Activated CD8-positive, alpha-beta memory T cell treated with anti-CD3 and anti-CD28 coated beads for 4 hours (primary cell): ENCODE measurements around the gene GNAO1.

Source experiments
- DNase-seq, 2 donors: peaks; one replicate each; pipeline ENCODE4 v3.0.0-alpha.2; 2020; ENCODE audit warnings: low read depth in 2 of 2

The GNAO1 gene

DNA sequence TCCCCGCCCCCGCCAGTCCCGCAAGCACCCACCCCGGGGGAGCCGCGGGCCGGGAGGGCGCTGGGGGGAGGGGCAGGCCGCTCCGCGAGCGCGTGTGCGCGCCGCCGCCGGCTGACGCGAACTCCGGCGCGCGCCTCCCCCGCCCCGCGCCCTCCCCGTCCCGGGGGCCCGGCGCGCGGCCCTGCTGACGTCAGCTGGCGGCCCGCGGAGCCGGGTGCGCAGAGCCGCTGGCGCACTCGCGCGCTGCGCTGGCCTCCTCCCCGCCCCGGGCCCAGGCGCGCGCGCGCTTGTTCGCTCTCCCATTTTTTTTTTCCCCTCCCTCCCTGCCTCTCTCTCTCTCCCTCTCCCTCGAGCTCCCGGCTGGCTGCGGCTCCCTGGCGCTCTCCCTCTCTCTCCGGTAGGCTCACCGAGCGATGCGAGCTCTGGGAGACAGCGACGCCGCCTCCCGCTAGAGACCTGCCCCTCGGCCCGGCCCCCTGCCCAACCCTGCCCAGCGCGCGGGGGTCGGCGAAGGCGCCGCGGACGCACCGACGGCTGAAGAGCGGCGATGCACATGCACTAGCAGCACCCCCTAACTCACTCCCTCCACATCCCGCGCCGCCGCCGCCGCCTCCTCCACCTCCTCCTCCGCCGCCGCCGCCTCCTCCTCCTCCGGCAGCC is at the start of gene GNAO1:
Gene GNAO1, plus strand, starts transcription at position 334 of the 660 bp plus-strand sequence. CDS start 747 bp downstream, outside the sequence.
- DNase-seq = peak in 1 of 2 donors; percentile 37

- DNase-seq = no peak
Observed at GRCh38 chr16:56143666-56144065, 47.6 kb upstream of the GNAO1 start.

- no peak for DNase-seq
Observed at GRCh38 chr16:56145369-56145768, 45.9 kb upstream of the GNAO1 start.

- DNase-seq = no peak
Observed at GRCh38 chr16:56151621-56152020, 39.7 kb upstream of the GNAO1 start.

GRCh38 chr16:56161658-56162057 is 29.6 kb upstream of the GNAO1 start:
- no peak for DNase-seq

DNA sequence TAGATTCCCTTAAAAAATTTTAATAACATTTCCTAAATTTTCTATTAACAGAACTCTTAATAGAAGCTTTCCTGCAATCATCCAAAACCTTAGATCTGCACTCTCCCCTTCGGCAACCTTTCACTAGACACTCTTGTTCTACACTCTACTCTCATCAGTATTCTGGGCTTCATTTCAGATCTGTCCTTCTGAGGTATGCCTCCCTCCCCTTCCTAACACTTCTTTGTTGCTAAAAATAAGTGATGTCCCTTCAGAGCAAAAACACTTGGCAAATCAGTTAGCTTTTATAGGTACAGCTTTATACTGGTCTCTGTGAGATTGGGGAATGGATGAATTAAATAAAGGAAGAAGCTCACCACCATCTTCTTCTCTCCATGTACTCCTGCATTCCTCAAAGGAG is 28.2 kb upstream of the GNAO1 start:
- no peak for DNase-seq

- no peak for DNase-seq
Observed at GRCh38 chr16:56163938-56164337, 27.4 kb upstream of the GNAO1 start.

DNA sequence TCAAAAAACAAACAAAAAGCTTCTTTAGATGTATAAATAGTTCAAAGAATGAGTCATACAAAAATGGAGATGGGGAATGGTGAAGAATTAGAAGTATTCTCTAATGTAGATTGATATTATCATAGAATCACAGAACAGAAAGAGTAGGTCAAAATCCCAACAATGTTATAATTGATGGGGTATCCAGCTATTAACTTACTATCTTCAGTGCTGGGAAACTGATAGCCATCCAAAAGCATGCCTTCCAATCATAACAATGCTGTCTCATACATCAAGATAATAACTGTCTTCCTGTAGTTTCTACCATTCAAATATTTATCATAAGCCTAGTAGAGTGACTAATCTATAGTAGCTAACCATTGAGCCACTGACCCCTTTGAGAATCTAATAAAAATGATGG is 26.7 kb upstream of the GNAO1 start:
- no peak for DNase-seq

DNA sequence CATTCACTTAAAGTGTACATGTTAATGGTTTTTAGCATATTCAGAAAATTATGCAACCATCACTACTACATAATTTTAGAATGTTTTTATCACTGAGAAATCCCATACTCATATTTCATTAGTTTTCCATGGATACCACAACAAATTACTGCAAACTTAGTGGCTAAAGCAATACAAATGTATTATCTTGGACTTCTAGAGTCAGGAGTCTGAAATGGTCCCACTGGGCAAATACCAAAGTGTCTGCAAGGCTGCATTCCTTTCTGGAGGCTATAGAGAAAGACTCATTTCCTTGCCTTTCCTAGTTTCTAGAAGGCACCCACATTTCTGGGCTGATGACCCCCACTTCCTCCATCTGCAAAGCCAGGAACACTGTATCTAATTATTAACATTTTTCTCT is 16.9 kb upstream of the GNAO1 start:
- no peak for DNase-seq

- DNase-seq = no peak
Observed at GRCh38 chr16:56181401-56181800, 9.9 kb upstream of the GNAO1 start.

GRCh38 chr16:56183266-56183665 is 8.0 kb upstream of the GNAO1 start:
- DNase-seq = no peak

GRCh38 chr16:56190048-56190676 is 1.1 kb upstream of the GNAO1 start:
- no peak for DNase-seq

DNA sequence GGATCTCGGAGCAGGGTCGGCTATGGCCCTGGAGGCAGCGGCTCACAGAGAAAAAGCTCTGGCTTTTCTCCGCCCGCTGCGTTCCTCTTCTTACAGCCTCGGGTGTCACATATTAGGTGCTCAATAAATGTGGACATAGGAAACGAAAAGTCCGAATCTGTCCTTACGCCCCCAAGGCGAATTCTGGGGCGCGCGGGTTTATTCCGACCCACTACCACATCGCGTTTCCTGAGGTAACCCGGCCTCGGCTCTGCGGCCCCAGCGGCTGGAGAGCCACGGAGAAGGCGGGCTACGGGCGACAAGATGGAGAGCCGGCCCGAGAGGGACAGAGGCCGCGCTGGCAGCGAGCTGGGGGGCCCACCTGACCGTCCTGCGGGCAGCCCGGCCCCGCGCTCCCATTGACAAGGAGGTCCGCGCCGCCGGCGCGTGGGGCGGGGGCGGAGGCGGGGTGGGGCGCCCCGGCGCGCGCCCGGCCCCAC is 573 bp upstream of the GNAO1 start:
- DNase-seq = no peak

DNA sequence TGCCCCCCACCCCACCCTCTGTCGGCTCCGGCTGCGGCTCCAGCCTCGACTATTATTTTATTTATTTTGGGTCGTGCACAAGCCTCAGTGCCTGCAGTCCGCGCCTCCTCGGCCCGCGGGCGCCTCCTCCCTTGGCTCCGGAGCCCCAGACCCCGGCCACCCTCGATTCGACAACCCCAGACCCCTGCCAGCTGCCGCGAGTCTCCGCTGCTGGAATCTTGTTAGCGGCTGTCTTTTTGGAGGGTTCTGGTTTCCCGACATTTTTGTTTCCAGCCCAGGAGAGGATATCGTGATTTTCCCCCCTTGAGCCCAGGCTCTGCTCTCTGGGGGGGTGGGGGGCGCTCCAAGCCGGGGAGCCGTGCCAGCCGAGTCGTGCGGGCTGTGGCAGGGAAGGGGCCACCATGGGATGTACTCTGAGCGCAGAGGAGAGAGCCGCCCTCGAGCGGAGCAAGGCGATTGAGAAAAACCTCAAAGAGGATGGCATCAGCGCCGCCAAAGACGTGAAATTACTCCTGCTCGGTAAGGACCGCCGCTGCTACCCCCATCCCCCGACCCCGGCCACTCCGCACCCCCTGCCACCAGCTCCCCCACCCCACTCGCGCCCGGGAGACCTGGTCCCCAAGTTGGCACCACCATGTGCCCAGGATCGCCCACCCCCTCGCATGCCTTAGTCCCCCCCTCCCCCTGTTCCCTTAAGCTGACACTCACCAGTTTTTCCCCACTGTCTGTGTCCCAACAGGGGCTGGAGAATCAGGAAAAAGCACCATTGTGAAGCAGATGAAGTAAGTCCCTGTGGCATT is 746 bp downstream of the GNAO1 start:
- DNase-seq = no peak

- DNase-seq = no peak
Observed at GRCh38 chr16:56192635-56192945, 1.3 kb downstream of the GNAO1 start.

DNA sequence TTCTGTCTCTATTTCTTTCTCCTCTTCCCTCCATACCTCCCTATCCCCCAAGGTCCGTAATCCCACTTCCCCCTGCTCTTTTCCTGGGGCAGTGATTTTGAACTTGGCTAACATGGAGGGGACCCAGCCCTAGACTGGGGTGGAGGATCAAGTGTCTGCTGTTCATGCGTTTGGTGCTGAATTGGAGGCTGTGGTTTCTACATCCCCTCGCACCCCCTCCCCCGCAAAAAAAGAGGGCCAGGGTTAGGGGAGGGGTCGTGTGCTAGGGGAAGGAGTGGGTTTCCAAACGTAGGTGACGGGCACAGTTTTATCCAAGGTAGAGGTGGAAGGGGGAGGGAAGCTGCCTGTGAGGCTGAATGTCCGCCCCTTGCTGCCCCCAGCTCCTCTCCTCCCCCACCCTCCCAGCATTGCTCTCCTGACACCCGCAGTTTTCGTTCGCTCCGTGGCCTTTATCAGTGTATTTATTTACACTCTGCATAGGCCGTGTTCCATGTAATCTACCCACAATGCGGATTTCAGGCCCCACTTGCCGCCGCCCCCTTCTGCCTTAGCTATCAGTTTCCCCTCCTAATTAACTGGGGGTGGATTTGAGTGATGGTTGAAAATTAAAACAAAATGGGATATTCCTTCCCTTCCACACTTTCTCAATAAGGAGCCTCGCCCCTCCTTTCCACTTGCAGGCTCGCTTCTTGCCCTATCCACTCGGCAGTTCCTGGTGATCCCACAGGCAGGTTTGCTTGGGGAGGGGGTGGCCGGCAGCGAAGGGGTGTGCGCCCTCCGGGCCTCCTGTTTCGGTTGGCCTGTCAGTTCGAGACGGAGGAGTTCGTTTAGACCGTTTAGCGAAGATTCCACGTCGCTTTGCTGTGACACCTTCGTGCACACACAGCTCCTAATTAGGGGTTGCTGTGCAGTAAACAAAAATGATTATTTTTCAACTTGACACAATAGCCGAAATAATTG is 2.0 kb downstream of the GNAO1 start:
- DNase-seq = no peak

GRCh38 chr16:56193951-56194726 is 2.9 kb downstream of the GNAO1 start:
- no peak for DNase-seq

- no peak for DNase-seq
Observed at GRCh38 chr16:56195151-56195550, 3.9 kb downstream of the GNAO1 start.

- no peak for DNase-seq
Observed at GRCh38 chr16:56196381-56196780, 5.1 kb downstream of the GNAO1 start.

DNA sequence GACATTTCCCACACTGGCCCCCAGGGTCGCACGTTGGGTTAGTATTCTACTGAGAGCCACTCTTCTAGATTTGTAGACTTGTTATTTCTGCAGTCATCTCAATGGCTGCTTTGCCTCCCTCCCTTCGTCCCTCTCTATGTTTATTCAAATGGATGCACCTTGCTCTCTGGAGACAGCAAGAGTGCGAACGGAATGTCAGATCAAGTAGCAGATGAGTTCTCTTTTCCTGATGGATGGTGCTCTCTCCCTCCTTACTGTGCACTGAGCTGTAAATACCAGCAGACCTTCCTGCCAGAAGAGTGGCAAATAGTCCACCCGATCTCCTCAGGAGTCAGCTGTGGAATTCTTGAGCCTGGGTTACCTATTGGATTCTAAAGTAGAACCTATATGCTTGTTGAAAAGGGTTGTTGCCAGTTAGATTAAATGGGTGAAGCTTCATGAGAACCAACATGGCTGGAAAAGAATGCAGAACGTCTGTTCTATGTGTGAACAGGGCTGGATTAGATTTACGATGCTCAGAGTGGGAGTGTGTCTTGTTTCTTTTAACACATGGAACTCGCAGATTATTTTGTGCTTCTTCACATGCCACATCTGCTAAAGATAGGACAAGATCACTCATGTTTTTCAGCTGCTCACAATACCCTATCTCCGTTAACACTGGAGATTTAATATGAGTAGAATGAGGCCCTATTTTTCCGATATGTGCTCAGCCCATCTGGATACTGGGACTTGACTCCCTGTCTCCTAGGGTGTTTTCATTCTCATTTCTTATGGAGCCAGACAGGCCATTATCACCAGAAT is 6.1 kb downstream of the GNAO1 start:
- no peak for DNase-seq
